HG02588 (cell line): ENCODE results near the gene YTHDF2.

Experiments used
- ATAC-seq: cut with Tn5 transposase; IDR thresholded peaks from one replicate; pipeline ENCODE4 v1.9.1; 2021; ENCODE audit warnings: mild to moderate bottlenecking, moderate library complexity; ENCODE audit not compliant: unreplicated experiment

YTHDF2 gene

DNA sequence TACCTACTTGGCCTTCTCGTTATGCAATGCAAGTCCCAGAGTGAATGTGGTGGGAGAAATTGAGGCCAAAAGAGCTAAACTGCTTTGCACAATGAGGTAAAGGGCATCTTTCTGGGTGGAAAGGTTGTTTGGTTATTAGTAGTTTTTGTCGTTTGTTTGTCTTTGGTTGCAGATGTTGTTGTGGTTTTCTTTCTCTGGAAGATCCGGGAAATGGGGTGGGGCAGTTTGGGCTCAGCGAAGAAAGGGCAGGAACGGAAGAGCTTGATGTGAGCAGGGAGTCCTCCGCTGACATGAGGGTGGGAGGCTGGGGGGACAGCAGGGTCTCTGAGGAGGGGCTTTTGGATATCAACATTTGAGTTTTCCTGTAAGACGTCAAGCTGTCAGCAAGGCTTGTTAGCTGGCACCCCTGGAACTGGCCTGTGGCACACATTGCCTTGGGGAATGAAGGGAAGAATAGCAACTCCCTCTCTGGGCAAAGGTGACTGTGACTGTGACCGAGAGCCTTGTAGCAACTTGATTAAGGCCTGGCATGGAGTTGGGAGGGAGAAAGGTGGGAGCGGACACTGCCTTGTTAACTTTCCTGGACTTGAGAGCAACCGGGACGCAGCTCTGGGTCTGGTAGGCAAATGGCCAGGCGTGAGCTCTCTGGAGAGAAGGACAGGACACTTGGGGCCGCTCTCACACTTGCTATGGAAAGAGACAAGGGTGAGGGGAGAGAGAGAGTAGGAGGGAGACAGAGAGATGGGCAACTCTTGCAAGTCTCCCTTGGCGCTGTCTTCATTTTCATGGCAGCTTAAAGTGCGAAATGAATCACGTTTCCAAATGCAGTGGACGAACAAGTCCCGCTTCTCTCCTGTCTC lies 59.8 kb downstream of the YTHDF2 start:
- ATAC-seq: no peak

- no peak for ATAC-seq
These were observed 63.6 kb downstream of the YTHDF2 start for GRCh38 chr1:28800324-28800723.

- ATAC-seq: no peak
These were observed 64.7 kb downstream of the YTHDF2 start for GRCh38 chr1:28801461-28801860.

DNA sequence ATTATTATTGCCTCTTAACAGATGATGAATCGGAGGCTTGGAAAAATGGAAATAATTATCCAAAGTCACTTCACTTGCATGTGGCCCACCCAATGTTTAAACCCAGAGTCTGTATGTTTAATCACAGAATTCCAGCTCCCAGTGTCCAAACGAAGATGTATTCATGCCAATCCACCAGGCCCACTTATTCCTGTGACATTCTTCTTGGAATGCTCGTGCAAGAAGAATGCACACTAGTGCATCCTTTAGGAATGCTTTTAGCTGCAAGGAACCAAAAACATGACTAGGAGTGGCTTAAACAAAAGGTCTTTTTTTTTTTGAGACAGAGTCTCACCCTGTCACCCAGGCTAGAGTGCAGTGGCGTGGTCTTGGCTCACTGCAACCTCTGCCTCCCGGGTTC lies 66.3 kb downstream of the YTHDF2 start:
- no peak for ATAC-seq

GRCh38 chr1:28803662-28804061 lies 66.9 kb downstream of the YTHDF2 start:
- ATAC-seq: no peak

DNA sequence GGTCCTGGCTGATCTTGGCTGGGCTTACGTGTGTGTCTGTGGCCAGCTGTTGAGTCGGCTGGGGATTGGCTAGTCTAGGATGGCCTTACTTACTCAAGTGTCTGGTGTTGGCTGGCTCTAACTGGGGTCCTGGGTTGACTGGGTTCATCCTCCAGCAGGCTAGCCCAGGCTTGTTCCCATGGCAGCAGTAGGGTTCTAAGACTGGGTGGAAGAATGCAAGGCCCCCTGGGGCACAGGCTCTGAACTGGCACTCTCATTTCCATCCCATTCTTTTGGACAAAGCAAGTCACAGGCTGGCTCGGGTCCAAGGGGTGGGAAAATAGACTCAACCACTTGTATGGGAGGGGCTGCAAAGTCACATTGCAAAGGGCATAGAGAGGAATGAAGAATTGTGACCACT lies 67.3 kb downstream of the YTHDF2 start:
- no peak for ATAC-seq

- no peak for ATAC-seq
These were observed 70.3 kb downstream of the YTHDF2 start for GRCh38 chr1:28807046-28807445.

GRCh38 chr1:28807986-28808385 lies 71.2 kb downstream of the YTHDF2 start:
- ATAC-seq: no peak

- ATAC-seq: no peak
These were observed 74.6 kb downstream of the YTHDF2 start for GRCh38 chr1:28811369-28811765.

DNA sequence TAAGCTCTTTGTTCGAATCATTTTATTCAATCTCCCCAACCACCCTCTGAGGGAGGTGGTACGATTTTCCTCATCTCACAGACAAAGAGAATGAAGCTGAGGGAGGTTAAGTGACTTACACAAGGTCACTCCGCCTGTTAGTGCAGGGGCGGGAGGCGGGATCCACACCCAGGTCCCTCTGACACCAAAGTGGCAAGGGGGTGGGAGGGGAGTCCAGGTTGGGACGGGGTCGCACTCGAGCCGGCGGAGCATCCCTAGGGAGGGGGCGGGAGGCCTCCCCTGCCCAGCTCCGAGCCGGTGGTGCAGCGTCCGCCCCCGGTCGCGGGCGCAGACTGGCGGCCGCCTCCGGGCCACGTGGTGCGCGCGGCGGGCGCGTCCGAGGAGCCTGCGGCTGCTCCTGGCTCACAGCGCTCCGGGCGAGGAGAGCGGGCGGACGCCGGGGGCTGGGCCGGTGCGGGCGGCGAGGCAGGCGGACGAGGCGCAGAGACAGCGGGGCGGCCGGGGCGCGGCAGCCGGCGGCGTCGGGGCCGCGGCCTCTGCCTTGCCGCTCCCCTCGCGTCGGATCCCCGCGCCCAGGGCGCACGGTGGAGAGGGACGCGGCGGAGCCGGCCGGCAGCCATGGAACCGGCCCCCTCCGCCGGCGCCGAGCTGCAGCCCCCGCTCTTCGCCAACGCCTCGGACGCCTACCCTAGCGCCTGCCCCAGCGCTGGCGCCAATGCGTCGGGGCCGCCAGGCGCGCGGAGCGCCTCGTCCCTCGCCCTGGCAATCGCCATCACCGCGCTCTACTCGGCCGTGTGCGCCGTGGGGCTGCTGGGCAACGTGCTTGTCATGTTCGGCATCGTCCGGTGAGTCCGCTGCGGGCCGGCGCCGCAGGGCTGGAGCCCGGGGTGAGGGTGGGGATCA lies 75.3 kb downstream of the YTHDF2 start, which contains the start of gene OPRD1:
Gene OPRD1, plus strand, starts transcription at position 405 of the 903 bp plus-strand sequence. Its CDS starts 214 bp downstream, at position 619.
- ATAC-seq: no peak

- no peak for ATAC-seq
These were observed 76.1 kb downstream of the YTHDF2 start for GRCh38 chr1:28812669-28813468.

DNA sequence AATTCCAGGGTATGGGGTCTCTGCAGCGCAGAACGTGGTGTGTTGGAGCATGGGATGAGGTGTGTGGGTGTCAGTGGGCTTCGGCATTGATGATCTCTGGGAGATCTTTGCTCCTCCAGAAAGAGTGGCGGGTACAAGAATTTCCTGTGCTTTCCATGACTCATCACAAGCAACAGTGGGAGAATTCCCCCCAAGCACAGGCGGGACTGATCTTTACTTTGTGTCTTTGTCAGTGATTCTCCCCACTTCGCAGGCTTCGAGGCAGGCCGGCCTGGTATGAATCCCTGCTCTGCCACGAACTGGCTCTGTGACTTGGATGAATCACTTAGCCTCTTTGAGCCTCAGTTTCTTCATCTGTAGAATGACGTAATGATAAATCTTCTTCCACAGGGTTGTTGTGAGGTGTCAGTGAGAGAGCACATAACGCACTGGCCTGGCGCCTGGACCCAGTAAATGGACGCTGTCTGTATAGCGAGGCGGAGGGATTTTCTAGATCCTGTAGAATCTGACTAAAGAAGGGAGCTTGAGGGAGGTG lies 77.3 kb downstream of the YTHDF2 start:
- ATAC-seq: no peak

- ATAC-seq: no peak
These were observed 78.9 kb downstream of the YTHDF2 start for GRCh38 chr1:28815533-28816185.

- no peak for ATAC-seq
These were observed 80.4 kb downstream of the YTHDF2 start for GRCh38 chr1:28817133-28817532.

GRCh38 chr1:28819020-28819419 lies 82.3 kb downstream of the YTHDF2 start:
- ATAC-seq: no peak
